ENCODE measurements around the gene PINLYP.

- TF ChIP-seq POLR2A (IDR thresholded peaks at IDR 0.05; ENCODE audit: low read length) (no peak), GATA1 (IDR thresholded peaks at IDR 0.05; ENCODE audit: low read depth, low read length) (no peak)
Measured at GRCh38 chr19:43560687-43561086, 14.9 kb upstream of the PINLYP start.
